GM23338 (cell line): ENCODE results near the gene SLC5A6.

Experiments
- EZH2 ChIP-seq: fragments of 200-600 bp; sonication (generic); IDR thresholded peaks from one replicate; pipeline ENCODE4 v1.8.0; 2017; ENCODE audit warnings: antibody characterized with exemption, mild to moderate bottlenecking, low read depth; ENCODE audit not compliant: unreplicated experiment
- STAT1 ChIP-seq: IDR thresholded peaks from one replicate; pipeline ENCODE4 v1.6.1; 2016; ENCODE audit warnings: antibody characterized with exemption; ENCODE audit not compliant: unreplicated experiment
- TF ChIP-seq, protein P1 (sequence below), 2 experiments: fragments of 200-600 bp in 1 of 2; sonication (generic) in 1 of 2; conservative IDR thresholded peaks; 2 replicates each; pipeline versions ENCODE4 v1.5.1 to v1.6.1; 2016 to 2017; ENCODE audit warnings: antibody characterized with exemption in 2 of 2, low read depth in 2 of 2, mild to moderate bottlenecking in 2 of 2, moderate library complexity in 1 of 2

- TF ChIP-seq EZH2, result no peak
- no peak for TF ChIP-seq STAT1
- TF ChIP-seq, protein P1, sequence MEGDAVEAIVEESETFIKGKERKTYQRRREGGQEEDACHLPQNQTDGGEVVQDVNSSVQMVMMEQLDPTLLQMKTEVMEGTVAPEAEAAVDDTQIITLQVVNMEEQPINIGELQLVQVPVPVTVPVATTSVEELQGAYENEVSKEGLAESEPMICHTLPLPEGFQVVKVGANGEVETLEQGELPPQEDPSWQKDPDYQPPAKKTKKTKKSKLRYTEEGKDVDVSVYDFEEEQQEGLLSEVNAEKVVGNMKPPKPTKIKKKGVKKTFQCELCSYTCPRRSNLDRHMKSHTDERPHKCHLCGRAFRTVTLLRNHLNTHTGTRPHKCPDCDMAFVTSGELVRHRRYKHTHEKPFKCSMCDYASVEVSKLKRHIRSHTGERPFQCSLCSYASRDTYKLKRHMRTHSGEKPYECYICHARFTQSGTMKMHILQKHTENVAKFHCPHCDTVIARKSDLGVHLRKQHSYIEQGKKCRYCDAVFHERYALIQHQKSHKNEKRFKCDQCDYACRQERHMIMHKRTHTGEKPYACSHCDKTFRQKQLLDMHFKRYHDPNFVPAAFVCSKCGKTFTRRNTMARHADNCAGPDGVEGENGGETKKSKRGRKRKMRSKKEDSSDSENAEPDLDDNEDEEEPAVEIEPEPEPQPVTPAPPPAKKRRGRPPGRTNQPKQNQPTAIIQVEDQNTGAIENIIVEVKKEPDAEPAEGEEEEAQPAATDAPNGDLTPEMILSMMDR (conservative IDR thresholded peaks at IDR 0.05; ENCODE audit: low read depth in 2 of 2), result no peak
Observed at GRCh38 chr2:27208486-27209050, 3.5 kb downstream of the SLC5A6 start.
